GM12864 (cell line): ENCODE data around the gene SKIC2.
A peak's percentile ranks its signal among the peaks of the same experiment; 100 is the strongest.
"Not testable (repeated sequence)": the region's sequence is repeated elsewhere in the genome, so short reads cannot be mapped to it uniquely, and the experiment has no call there.

Experiments used
- DNase-seq: peaks from one replicate; pipeline ENCODE4 v3.0.0-alpha.2; 2011; ENCODE audit warnings: low read depth
- H3K4me3 ChIP-seq: 2 replicates; pipeline ENCODE4 v1.5.1; 2011; ENCODE audit warnings: mild to moderate bottlenecking, low read depth, low read length, control low read depth
- TF ChIP-seq, protein P1 (sequence below): IDR thresholded peaks from 2 replicates; pipeline ENCODE4 v1.5.1; 2011; ENCODE audit warnings: low read depth, mild to moderate bottlenecking, moderate library complexity, low read length, control low read depth, inconsistent platforms; ENCODE audit errors: missing control alignments

SKIC2 gene

DNA sequence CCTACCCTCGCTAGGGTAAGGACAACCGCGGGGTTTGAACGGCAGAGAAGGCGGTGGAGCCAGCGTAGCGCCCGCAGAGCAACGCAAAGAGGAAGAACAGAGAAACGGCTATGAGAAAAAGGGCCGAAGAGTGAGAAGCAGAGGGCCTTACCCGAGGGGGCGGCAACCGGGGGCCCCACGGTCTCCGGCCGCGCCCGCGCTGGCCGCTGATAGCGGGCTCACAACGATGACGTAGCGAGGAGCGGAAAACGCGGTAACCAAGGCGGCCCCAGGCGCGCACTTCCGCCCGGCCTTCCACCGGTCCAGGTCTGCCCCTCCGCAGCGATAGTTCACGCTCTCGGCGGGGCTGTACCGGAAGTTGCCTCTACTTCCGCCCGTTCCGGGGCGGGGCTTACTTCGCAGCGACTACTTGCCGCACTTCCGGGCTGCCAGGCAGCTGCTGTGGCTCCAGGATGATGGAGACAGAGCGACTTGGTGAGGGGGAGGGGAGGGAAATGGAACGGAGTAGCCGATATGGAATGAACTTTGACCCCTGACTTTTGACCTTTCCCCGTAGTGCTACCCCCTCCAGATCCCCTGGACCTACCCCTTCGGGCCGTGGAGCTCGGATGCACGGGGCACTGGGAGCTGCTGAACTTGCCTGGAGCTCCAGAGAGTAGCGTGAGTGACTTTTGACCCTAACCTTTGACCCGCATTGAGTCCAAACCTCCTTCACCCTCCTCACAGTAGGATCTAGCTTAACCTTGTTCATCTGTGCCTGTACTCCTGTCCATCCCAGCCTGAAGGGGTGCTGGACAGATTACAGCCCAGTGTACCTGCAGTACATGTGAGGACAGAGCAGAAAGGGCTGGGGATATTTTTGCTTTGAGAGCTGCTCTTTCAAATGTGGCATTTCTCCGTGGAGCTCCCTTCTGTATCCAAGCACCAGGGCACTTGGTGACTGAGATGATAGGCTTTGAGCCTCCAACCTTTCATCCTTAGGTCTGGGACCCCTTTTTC is at the start of gene SKIC2, which contains the start of gene NELFE:
TSS of gene SKIC2 (plus strand) at position 435 of the 999 bp plus-strand sequence. CDS start at position 453, 18 bp downstream.
TSS of gene NELFE (minus strand) at position 231 of the 999 bp plus-strand sequence. CDS start 525 bp downstream, outside the sequence.
- peak; percentile 91 for DNase-seq
- TF ChIP-seq, protein P1, sequence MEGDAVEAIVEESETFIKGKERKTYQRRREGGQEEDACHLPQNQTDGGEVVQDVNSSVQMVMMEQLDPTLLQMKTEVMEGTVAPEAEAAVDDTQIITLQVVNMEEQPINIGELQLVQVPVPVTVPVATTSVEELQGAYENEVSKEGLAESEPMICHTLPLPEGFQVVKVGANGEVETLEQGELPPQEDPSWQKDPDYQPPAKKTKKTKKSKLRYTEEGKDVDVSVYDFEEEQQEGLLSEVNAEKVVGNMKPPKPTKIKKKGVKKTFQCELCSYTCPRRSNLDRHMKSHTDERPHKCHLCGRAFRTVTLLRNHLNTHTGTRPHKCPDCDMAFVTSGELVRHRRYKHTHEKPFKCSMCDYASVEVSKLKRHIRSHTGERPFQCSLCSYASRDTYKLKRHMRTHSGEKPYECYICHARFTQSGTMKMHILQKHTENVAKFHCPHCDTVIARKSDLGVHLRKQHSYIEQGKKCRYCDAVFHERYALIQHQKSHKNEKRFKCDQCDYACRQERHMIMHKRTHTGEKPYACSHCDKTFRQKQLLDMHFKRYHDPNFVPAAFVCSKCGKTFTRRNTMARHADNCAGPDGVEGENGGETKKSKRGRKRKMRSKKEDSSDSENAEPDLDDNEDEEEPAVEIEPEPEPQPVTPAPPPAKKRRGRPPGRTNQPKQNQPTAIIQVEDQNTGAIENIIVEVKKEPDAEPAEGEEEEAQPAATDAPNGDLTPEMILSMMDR = no peak

DNA sequence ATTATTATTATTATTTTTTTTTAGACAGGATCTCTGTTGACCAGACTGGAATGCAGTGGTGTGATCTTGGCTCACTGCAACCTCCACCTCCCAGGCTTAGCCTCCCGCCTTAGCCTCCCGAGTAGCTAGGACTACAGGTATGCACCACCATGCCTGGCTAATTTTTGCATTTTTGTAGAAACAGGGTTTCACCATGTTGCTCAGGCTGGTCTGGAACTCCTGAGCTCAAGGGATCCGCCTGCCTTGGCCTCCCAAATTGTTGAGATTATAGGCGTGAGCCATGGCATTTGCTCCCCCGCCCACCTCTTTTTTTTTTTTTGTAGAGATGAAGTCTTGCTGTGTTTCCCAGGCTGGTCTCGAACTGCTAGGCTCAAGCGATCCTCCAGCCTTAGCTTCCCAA is 49.7 kb upstream of the SKIC2 start:
- not testable (repeated sequence) for H3K4me3 ChIP-seq, DNase-seq

More for the DNA sequence above, at the start of gene SKIC2, which contains the start of gene NELFE:
- peak within 1 kb of the TSS; percentile 99 for H3K4me3 ChIP-seq

DNA sequence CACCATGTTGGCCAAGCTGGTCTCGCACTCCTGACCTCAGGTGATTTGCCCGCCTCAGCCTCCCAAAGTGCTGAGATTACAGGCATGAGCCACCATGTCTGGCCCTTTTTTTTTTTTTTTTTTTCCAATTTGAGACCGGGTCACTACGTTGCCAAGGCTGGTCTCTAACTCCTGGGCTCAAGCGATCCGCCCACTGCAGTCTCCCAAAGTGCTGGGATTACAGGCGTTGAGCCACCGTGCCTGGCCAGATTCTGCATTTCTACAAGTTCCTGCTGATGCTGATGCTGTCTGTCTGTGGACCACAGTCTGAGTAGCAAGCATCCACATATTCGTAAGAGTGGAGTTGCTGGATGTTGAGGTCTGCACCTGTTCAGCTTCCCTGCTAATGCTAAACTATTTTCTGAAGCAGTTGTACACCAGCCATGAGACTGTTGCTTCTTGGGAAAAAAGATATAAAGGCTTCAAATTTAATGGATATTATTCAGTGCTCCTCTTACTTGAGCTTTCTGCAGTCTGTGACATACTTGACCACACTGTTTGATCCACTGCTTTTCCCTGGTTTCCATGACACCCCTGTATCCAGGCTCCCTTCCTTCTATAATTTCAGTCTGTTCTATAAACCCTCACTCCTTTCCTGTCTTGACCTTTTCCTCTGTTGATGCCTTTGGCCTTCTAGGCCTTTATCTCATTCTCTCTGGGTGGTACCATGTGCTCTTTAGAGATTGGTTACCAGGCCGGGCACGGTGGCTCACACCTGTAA is 47.0 kb upstream of the SKIC2 start:
- DNase-seq = no peak
- TF ChIP-seq, protein P1 = no peak
- no peak overlapping the region for H3K4me3 ChIP-seq

DNA sequence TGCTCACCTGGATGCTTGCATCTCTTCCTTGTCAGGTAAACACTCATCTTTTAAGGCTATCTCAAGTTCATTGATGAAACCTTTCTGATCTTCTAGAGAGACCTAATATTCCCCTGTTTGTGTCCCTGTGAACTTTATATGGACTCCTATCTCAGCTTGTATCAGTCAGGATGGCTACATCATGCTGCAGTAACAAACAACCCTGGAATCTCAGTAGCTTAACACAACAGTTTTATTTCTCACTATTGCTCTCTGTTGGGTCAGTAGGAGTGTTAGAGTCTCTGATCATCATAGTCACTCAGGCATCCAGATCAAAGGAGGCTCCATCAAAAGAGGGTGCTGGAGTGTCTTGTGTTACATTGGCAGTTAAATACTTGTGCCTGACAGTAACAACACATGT is 43.6 kb upstream of the SKIC2 start:
- no peak overlapping the region for H3K4me3 ChIP-seq
- TF ChIP-seq, protein P1 = no peak
- no peak for DNase-seq

DNA sequence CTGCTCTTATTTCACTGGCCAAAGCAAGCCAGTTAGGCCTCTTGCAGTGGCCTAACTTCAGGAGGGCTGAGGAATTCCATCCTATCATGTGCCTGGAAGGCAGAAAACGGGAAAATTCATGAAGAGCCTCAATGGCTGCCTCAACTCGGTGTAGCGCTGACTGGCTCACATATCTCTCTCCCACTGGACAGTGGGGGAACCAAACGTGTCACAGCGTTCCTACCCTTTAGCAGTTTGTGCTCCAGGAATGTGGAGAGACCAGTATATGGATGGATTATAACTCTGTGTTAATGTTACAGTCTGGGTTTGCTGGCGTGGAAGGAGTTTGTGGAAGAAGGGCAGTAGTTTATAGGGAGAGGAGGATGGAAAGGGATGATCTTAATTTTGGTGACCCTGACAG is 43.2 kb upstream of the SKIC2 start:
- TF ChIP-seq, protein P1 = no peak

DNA sequence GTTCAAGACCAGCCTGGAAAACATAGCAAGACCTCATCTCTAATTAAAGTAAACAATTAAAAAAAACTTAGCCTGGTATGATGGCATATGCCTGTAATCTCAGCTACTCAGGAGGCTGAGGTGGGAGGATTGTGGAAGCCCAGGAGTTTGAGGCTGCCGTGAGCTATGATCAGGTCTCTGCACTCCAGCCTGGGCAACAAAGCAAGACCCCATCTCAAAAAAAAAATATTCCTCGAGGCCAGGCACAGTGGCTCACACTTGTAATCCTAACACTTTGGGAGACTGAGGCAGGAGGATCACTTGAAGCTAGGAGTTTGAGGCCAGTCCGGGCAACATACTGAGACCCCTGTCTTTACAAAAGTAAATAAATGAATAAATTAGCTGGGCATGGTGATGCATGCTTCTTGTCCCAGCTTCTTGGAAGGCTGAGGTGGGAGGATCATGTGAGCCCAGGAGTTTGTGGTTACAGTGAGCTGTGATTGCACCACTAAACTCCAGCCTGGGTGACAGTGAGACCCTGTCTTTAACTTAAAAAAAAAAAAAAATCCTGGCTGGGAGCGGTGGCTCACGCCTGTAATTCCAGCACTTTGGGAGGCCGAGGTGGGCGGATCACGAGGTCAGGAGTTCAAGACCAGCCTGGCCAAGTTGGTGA is 40.8 kb upstream of the SKIC2 start:
- TF ChIP-seq, protein P1 = no peak
- DNase-seq = no peak
- H3K4me3 ChIP-seq = no peak overlapping the region

More for the DNA sequence above, 43.2 kb upstream of the SKIC2 start:
- no peak overlapping the region for H3K4me3 ChIP-seq
- no peak for DNase-seq
